NCI-H146 treated with DMSO at 0.1 percent for 48 hours (cell line): ENCODE results near the gene ZNF724.
"Not testable (repeated sequence)": the region's sequence is repeated elsewhere in the genome, so short reads cannot be mapped to it uniquely, and the experiment has no call there.

Source experiments
- DNase-seq: peaks from one replicate; lab custom pipeline; 2025; ENCODE audit not compliant: unreplicated experiment; lab: John Stamatoyannopoulos, UW

The ZNF724 gene

DNA sequence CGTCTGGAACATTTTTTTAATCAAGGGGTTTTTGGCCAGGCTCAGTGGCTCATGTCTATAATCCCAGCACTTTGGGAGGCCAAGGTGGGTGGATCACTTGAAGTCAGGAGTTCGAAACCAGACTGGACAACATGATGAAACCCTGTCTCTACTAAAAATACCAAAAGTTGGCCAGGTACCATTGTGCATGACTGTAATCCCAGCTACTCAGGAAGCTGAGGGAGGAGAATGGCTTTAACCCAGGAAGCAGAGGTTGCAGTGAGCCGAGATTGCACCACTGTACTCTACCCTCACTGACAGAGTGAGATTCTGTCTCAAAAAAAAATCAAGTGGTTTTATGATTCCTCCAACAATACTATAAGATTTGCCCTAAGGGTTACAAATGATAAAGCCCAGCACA lies 3.1 kb upstream of the ZNF724 start:
- DNase-seq: not testable (repeated sequence)

DNA sequence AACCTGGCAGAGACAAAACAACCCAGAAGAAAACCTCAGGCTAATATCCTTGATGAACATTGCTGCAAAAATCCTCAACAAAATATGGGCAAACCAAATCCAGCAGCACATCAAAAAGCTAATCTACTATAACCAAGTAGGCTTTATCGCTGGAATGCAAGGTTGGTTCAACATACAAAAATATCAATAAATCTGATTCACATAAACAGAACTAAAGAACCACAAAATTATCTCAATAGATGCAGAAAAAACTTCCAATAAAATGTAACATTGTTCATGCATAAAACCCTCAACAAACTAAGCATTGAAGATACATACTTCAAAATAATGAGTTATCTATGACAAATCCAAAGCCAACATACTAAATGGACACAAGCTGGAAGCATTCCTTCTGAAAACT lies 8.8 kb downstream of the ZNF724 start:
- no peak for DNase-seq

DNA sequence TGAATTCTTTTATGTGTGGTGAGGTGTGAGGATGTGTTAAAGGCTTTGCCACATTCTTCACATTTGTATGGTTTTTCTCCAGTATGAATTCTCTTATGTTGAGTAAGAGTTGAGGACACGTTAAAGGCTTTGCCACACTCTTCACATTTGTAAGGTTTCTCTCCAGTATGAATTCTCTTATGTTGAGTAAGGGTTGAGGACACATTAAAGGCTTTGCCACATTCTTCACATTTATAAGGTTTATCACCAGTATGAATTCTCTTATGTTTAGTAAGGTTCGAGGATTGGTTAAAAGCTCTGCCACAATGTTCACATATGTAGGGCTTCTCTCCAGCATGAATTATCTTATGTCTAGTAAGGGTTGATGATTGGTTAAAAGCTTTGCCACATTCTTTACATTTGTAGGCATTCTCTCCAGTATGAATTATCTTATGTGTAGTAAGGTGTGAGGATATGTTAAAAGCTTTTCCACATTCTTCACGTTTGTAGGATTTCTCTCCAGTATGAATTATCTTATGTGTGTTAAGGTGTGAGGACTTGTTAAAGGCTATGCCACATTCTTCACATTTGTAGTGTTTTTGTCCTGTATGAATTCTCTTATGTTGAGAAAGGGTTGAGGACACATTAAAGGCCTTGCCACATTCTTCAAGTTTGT lies 27.1 kb downstream of the ZNF724 start:
- DNase-seq: no peak

DNA sequence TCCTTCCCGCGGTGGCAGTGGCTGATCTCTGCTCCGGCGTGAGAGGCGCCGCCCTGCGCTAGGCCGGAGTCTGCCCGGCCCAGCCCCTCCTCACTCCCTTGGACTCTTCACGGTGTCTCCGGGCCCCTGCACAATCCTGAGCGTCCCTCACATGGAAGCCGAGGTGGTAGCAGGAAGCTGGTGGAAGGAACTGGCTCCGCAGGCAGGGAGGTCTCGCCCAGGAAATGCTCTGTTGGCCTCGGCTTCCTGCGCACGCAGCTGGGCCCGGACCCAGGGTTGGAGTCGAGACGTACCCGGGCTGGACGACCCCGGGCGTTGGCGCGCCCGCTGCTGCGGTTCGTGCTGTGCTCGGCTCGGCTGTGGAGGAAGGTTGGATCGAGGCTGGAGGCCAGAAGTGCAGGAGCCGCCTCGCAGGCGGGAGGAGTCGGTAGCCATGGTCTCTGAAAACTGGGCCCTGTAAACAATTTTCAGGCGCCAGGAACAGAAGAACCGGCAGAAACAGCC lies 46.3 kb downstream of the ZNF724 start:
- DNase-seq: peak; percentile 11

DNA sequence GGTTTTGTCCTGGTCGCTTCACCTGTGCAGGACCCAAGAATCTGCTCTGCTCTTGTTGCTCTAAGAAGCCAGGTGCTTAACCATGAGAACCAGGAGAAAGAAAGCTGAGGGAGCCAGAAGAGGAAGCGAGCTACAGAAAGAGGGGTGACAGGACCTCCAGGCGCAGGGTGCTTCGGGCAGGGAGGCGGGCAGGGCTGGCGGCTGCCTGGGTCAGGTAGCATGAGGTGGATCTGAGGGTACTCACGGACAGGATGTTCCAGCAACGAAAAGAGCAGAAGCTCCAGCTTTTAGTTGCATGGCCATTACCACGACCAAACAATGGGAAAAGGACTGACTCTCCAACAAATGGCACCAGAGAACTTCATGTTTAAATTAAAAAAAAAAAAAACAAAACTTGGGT lies 59.9 kb downstream of the ZNF724 start:
- DNase-seq: no peak

DNA sequence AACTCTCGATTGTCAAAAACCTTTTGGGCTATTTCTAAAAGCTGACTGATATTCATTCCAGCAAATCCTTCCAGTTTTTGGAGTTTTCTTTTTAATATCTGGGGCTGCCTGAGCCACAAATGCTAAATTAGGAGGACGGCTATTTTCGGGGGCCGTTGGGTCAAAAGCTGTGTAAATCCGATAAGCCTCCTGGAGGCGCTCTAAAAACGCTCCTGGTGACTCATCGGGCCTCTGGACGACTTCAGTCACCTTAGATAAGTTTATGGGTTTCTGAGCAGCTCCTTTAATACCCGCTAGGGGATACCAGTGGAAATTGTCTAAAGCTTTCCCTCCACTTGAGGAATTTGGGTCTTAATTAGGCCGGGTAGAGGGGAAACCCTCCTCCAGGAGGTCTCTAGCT lies 66.9 kb downstream of the ZNF724 start:
- no peak for DNase-seq
